Measurements from ENCODE around the gene SPECC1. TPM values are rescaled to one million over a fixed set of nuclear protein-coding genes. Genes with fewer than 3 reads are reported as not detected.

SPECC1 gene
- total RNA-seq, 1 donor from 2014 or later, result 31.0 TPM

DNA sequence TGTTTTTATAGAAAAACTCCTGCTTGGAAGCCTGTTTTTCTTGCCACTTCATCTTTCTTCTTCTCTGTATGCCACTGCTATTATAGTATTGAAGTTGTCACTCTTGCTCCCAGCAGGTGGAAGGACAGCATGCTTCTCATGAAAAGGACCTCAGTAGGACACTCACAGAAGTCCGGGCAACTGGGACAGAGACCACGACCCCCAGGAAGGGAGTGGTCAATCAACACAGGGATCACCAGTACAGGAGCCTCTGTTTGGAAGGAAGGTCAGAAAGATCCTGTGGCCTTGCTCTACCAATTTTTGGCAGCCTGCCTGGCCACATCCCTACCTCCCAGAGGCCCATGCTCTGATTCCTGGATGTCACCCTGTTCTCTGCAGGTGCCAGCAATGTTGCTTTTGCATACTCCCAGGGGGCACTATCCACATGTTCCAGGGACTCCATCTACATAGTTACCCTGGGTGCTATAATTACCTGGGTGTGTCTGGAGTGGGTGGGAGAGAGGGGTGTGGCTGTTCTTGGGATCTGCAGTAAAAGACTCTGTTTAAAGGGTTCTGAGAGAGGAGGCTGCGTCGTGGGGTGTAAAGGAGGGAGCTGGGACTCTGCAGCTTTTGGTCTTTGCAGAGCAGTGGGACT is 17.8 kb upstream of the SPECC1 start:
- H3K27ac ChIP-seq, result no peak overlapping the region
- no peaks in the 10 kb centered on the region for H3K9me3 ChIP-seq
- peaks cover 4% of the 10 kb centered on the region for H3K4me1 ChIP-seq
- H3K27me3 ChIP-seq, result no peaks in the 10 kb centered on the region
- DNase-seq, result no peak
- no peak overlapping the region for H3K4me3 ChIP-seq
- no peak for ATAC-seq
- TF ChIP-seq, protein P1, sequence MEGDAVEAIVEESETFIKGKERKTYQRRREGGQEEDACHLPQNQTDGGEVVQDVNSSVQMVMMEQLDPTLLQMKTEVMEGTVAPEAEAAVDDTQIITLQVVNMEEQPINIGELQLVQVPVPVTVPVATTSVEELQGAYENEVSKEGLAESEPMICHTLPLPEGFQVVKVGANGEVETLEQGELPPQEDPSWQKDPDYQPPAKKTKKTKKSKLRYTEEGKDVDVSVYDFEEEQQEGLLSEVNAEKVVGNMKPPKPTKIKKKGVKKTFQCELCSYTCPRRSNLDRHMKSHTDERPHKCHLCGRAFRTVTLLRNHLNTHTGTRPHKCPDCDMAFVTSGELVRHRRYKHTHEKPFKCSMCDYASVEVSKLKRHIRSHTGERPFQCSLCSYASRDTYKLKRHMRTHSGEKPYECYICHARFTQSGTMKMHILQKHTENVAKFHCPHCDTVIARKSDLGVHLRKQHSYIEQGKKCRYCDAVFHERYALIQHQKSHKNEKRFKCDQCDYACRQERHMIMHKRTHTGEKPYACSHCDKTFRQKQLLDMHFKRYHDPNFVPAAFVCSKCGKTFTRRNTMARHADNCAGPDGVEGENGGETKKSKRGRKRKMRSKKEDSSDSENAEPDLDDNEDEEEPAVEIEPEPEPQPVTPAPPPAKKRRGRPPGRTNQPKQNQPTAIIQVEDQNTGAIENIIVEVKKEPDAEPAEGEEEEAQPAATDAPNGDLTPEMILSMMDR (IDR thresholded peaks at IDR 0.05), result no peak
- intact Hi-C loops (cut with DNase I), result loop anchor here (5.0 kb wide), 1 partner anchor 126 kb away; no protein-coding TSS in a partner anchor
- H3K36me3 ChIP-seq, result no peaks in the 10 kb centered on the region

DNA sequence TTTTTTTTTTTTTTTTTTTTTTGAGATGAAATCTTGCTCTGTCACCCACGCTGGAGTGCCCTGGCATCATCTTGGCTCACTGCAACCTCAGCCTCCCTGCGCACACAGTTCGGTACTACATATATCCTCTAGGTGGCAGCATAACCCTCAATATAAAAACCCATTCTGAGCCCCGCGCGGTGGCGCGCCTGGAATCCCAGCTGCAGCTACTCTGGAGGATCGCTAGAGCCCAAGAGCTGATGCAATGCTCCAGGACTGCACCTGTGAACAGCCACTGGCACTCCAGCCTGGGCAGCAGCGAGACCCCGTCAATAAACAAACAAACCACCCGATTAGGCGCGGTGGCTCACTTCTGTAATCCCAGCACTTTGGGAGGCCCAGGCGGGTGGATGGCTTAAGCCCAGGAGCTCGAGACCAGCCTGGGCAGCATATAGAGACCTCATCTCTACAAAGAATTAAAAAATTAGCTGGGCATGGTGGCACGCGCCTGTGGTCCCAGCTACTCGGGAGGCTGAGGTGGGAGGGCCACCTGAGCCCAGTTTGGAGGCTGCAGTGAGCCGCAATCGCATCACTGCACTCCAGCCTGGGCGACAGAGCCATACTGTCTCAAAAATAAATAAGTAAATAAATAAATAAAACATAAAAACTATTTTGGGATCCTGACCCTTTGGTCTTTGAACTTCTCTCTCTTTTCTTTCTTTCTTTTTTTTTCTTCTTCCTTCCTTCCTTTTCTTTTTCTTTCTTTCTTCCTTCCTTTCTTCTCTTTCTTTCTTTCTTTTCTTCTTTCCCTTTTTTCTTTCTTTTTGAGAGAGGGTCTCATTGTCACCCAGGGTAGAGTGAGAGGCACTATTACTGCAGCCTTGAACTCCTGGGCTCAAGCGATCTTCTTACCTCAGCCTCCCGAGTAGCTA is 16.1 kb upstream of the SPECC1 start:
- no peaks in the 10 kb centered on the region for H3K9me3 ChIP-seq
- peak; percentile 100 for ATAC-seq
- H3K27me3 ChIP-seq, result no peaks in the 10 kb centered on the region
- H3K36me3 ChIP-seq, result no peaks in the 10 kb centered on the region
- TF ChIP-seq, protein P1 (IDR thresholded peaks at IDR 0.05), result peak; percentile 76
- no peak overlapping the region for H3K4me3 ChIP-seq
- peaks cover 4% of the 10 kb centered on the region for H3K4me1 ChIP-seq
- no peak overlapping the region for H3K27ac ChIP-seq
- peak; percentile 94 for DNase-seq
- intact Hi-C loops (cut with DNase I), result loop anchor here (5.0 kb wide), 1 partner anchor 124 kb away; no protein-coding TSS in a partner anchor

DNA sequence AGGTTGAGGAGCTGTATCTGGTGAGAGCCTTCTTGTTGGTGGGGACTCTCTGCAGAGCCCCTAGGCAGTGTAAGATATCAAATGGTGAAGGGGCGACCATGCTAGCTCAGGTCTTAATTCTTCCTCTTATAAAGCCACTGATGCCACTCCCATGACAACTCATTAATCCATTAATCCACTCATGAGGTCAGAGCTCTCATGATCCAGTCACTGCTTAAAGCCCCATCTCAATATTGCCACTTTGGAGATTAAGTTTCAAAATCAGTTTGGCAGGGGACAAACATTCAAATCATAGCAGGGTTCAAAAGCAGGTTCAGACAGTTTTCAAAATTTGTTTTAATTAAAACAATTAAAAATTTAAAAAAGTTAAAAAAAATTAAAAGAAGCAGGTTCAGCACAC is 13.1 kb upstream of the SPECC1 start:
- Histone ChIP-seq H3K27ac (no peak overlapping the region), H3K9me3 (no peaks in the 10 kb centered on the region), H3K4me1 (peaks cover 4% of the 10 kb centered on the region), H3K4me3 (no peak overlapping the region), H3K36me3 (no peaks in the 10 kb centered on the region), H3K27me3 (no peaks in the 10 kb centered on the region)
- ATAC-seq (no peak), DNase-seq (no peak)
- TF ChIP-seq, protein P1 (IDR thresholded peaks at IDR 0.05), result no peak
- intact Hi-C loops (cut with DNase I), result no loop called here

DNA sequence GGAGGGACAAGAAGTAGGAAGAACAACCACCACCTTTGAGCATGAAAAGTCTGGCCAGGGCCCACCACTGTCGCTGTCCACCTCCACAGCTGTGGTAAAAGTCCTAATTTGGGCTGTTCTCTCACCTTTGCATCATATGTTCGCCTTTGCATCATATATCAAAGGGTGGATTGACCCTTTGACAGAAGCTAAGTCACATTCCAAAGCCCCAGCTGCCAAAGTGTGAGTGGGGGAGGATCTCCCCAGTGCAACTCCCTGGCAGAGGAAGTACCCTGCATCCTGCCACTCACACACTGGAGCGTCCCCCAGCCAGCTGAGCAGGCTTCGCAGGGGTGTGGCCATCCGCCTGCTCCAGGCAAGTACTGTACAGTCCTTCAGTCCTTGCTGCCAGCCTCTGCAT is 12.7 kb upstream of the SPECC1 start:
- Histone ChIP-seq H3K27me3 (no peaks in the 10 kb centered on the region), H3K9me3 (no peaks in the 10 kb centered on the region), H3K36me3 (no peaks in the 10 kb centered on the region), H3K4me1 (peaks cover 4% of the 10 kb centered on the region), H3K27ac (no peak overlapping the region), H3K4me3 (no peak overlapping the region)
- DNase-seq, result no peak
- no peak for ATAC-seq
- TF ChIP-seq, protein P1 (IDR thresholded peaks at IDR 0.05), result no peak
- intact Hi-C loops (cut with DNase I), result no loop called here

DNA sequence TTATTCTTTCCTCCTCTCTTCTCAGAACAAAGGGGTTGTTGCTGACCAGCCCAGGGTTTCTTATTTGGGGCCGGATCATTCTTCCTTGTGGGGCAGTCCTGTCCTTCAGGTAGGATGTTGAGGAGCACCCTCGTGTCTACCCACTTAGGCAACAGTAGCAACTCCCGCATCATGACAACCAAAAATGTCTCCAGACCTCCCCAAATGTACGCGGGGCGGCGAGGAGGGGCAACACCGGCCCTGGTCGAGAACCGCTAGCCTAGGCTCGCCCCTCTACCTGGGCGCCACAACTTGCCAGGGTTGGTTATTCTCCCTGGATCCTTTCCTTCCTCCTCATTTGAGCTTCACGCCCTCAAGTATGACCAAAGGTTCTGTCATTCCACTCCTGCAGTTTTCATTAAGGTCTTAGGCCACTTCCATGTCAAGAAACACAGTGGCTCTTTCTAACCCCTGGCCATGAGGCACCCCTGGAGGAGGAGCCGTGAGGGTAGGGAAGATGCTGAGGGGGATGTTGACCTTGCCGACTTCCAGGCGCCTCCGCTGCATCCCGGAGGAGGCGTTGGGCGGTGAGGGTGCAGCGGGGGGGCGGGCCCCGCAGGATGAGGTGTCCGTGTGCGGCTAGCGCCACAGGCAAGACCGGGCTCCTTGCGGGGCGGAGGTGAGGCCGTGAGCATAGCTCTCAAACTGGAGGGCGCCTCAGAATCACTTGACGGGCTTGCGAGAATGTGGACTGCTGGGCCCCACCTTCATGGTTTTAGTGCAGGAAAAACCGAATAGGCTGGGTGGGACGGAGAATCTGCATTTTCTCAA is 712 bp upstream of the SPECC1 start:
- intact Hi-C loops (cut with DNase I), result no loop called here
- H3K4me1 ChIP-seq, result peaks cover 9% of the 10 kb centered on the region
- TF ChIP-seq, protein P1 (IDR thresholded peaks at IDR 0.05), result no peak
- DNase-seq (no peak), ATAC-seq (peak; percentile 56)
- no peaks in the 10 kb centered on the region for H3K9me3 ChIP-seq
- H3K36me3 ChIP-seq, result no peaks in the 10 kb centered on the region
- peaks cover 47% of the 10 kb centered on the region for H3K27me3 ChIP-seq
- peak overlapping the region; percentile 64 for H3K4me3 ChIP-seq
- no peak overlapping the region for H3K27ac ChIP-seq
